ENCODE results near the gene PNPLA7.

Gene PNPLA7

GRCh38 chr9:137429974-137430722 lies 120.1 kb downstream of the PNPLA7 start (continued):
- TF ChIP-seq ZNF354C (tag by site-specific recombination; IDR thresholded peaks at IDR 0.05; ENCODE audit: borderline replicate concordance, low read depth) (no peak), SCRT1 (tag by site-specific recombination; IDR thresholded peaks at IDR 0.05; ENCODE audit: borderline replicate concordance) (no peak), ZNF777 (tag by site-specific recombination; IDR thresholded peaks at IDR 0.05; ENCODE audit: borderline replicate concordance) (no peak), ZNF658 (tag by site-specific recombination; IDR thresholded peaks at IDR 0.05) (no peak), ZNF654 (tag by site-specific recombination; IDR thresholded peaks at IDR 0.05; ENCODE audit: low read depth) (no peak), ZNF677 (tag by site-specific recombination; IDR thresholded peaks at IDR 0.05) (no peak), ZBTB10 (tag by site-specific recombination; IDR thresholded peaks at IDR 0.05) (peak; percentile 81; the same call in 1 of the 2 replicates), ZBTB48 (tag by site-specific recombination; IDR thresholded peaks at IDR 0.05) (no peak), ZNF626 (tag by site-specific recombination; IDR thresholded peaks at IDR 0.05) (no peak), GFI1B (tag by site-specific recombination; IDR thresholded peaks at IDR 0.05) (no peak), BCL11B (tag by site-specific recombination; IDR thresholded peaks at IDR 0.05; ENCODE audit: low read depth) (no peak), BCL11A (tag by site-specific recombination; IDR thresholded peaks at IDR 0.05; ENCODE audit: low read depth) (no peak), ZNF571 (tag by site-specific recombination; IDR thresholded peaks at IDR 0.05) (no peak), ZNF501 (tag by site-specific recombination; IDR thresholded peaks at IDR 0.05) (no peak), ZNF391 (tag by site-specific recombination; IDR thresholded peaks at IDR 0.05; ENCODE audit: borderline replicate concordance, low read depth) (no peak), ZFP69B (tag by site-specific recombination; IDR thresholded peaks at IDR 0.05) (no peak), PRDM2 (tag by site-specific recombination; IDR thresholded peaks at IDR 0.05; ENCODE audit: borderline replicate concordance) (no peak), ZBTB1 (tag by site-specific recombination; IDR thresholded peaks at IDR 0.05) (no peak), ZNF138 (tag by site-specific recombination; IDR thresholded peaks at IDR 0.05; ENCODE audit: borderline replicate concordance) (no peak), ZNF639 (tag by site-specific recombination; IDR thresholded peaks at IDR 0.05) (no peak), ZNF311 (tag by site-specific recombination; IDR thresholded peaks at IDR 0.05; ENCODE audit: borderline replicate concordance) (no peak), ZNF274 (IDR thresholded peaks at IDR 0.05; ENCODE audit: low read length) (no peak), ZNF274 (tag by site-specific recombination; IDR thresholded peaks at IDR 0.05; ENCODE audit: borderline replicate concordance) (no peak), ZNF10 (tag by site-specific recombination; IDR thresholded peaks at IDR 0.05) (no peak), ZNF335 (tag by site-specific recombination; conservative IDR thresholded peaks at IDR 0.05) (peak; percentile 74), ZNF404 (tag by site-specific recombination; IDR thresholded peaks at IDR 0.05) (no peak)
- TF ChIP-seq, protein P1, sequence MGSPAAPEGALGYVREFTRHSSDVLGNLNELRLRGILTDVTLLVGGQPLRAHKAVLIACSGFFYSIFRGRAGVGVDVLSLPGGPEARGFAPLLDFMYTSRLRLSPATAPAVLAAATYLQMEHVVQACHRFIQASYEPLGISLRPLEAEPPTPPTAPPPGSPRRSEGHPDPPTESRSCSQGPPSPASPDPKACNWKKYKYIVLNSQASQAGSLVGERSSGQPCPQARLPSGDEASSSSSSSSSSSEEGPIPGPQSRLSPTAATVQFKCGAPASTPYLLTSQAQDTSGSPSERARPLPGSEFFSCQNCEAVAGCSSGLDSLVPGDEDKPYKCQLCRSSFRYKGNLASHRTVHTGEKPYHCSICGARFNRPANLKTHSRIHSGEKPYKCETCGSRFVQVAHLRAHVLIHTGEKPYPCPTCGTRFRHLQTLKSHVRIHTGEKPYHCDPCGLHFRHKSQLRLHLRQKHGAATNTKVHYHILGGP (tag by site-specific recombination; IDR thresholded peaks at IDR 0.05): no peak
- TF ChIP-seq, protein P2, sequence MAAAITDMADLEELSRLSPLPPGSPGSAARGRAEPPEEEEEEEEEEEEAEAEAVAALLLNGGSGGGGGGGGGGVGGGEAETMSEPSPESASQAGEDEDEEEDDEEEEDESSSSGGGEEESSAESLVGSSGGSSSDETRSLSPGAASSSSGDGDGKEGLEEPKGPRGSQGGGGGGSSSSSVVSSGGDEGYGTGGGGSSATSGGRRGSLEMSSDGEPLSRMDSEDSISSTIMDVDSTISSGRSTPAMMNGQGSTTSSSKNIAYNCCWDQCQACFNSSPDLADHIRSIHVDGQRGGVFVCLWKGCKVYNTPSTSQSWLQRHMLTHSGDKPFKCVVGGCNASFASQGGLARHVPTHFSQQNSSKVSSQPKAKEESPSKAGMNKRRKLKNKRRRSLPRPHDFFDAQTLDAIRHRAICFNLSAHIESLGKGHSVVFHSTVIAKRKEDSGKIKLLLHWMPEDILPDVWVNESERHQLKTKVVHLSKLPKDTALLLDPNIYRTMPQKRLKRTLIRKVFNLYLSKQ (tag by site-specific recombination; IDR thresholded peaks at IDR 0.05; ENCODE audit: borderline replicate concordance): no peak

Measured in HEK293 (cell line).